GM21723 (cell line): ENCODE results near the gene POLR3H.

Experiments
- ATAC-seq: cut with Tn5 transposase; IDR thresholded peaks from one replicate; pipeline ENCODE4 v1.9.1; 2021; ENCODE audit warnings: mild to moderate bottlenecking, moderate library complexity; ENCODE audit not compliant: unreplicated experiment

The POLR3H gene

DNA sequence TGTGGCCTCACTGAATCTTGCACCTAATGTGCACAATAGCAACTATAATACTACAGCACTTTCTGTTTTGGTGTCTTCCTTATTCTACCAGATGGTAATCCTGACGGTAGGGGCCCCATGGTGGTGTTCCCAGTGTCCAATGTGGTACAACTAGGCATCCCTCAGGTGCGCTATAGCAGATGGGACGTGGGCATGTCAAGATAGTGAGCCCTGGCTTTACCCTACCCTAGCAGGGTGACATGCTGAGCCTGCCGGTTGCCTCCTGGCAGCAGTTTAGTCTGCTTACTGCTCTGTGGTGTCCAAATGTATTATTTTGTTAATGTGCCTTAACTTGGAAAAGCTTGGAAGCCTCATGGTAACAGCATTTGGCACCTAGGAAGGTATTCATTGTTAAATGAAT, 56.2 kb downstream of the POLR3H start:
- ATAC-seq, result no peak

DNA sequence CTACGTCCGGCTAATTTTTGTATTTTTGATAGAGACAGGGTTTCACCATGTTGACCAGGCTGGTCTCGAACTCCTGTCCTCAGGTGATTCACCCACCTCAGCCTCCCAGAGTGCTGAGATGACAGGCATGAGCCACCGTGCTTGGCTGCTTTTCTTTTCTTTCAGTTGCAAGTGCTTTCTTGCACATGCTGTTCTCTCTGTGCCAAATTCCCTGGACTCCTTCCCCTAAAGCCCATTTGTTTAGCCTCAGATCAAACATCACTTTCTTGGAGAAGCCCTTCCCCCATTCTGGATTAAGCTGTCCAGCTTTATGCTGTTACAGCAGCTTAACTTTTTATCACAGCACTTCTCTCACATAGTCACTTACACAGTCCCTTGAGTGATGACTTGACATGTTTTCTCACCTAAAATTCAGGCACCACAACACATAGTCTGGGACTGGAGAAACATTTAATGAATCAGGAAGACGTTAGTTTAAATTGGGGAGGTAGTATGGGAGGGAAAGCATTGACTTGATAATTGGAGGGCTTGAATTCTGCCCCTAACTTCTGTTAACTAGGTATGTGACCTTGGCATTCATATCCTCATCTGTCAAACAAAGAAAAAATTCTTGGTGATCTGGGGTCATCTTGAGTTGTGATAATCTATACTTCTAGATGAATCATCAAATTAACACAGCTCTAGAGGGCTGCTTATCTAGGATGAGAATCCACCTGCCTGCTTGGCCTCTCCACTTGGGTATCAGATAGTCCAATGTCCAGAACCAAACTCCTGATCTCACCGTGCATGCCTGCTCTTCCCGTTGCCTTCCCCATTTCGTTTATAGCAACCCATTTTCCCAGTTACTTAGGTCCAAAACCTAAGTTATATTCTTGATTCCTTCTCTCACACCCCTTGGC, 57.0 kb downstream of the POLR3H start:
- no peak for ATAC-seq

- ATAC-seq, result no peak
These were observed 59.2 kb downstream of the POLR3H start for GRCh38 chr22:41485033-41485432.

DNA sequence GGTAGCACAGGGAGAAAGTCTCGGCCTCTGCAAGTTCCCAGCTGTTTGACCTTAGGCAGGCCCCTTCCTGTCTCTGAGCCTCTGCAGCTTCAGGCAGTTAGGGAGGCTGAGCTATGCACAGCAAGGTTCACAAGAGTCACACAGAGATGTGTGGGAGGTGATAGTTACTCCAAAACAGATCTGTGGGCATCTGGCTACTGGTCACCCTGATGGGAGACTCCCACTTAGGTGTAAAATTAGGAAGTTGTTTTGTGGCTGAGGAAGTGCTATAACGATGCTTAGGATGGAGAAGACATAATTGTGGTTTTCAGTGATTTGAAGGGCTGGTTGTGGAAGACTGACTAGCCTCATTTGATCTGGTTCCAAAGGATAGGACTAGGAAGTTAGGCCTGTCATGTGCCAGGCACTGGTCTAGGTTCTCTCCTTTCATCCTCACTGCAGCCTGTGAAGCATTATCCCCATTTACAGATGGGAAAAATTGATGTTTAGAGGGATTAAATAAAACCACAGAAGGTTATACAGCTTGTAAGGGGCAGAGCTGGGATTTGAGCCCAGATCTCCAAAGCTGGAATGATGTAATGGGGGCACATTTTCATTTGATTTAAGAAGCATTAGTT, 61.8 kb downstream of the POLR3H start:
- no peak for ATAC-seq

- ATAC-seq, result no peak
These were observed 62.3 kb downstream of the POLR3H start for GRCh38 chr22:41481925-41482318.

- no peak for ATAC-seq
These were observed 63.0 kb downstream of the POLR3H start for GRCh38 chr22:41481131-41481830.

GRCh38 chr22:41480397-41480735, 63.9 kb downstream of the POLR3H start:
- no peak for ATAC-seq

GRCh38 chr22:41479671-41480396, 64.4 kb downstream of the POLR3H start:
- no peak for ATAC-seq

- no peak for ATAC-seq
These were observed 65.3 kb downstream of the POLR3H start for GRCh38 chr22:41478891-41479521.

DNA sequence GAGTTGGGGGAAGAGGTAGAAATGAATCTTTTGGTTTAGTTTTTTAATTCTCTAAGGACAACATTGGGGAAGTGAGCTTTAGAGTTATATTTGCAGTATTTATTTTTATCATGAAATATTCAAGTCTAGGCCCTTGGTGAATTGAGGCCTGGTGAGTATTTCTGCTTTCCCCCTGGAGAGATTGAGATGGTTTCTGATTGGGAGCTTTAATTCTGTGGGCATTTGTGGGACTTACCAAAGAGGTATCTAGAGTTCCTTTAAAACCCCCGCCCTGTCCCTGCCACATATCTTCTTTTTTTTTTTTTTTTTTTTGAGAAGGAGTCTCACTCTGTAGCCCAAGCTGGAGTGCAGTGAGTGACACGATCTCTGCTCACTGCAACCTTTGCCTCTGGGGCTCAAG, 65.8 kb downstream of the POLR3H start:
- no peak for ATAC-seq
